Pancreas (tissue), 8 donors: ENCODE measurements around the gene LAMC2. TPM values are rescaled to one million over a fixed set of nuclear protein-coding genes. Genes with fewer than 3 reads are reported as not detected.

Experiments used
- polyA plus RNA-seq, 2 donors: library from polyadenylated mRNA; stranded (reverse); fragments of 200-250 nt; gene quantifications; one replicate each; pipeline ENCODE4 v1.2.3, GENCODE V29; 2013
- total RNA-seq, 6 donors: library from RNA; stranded (reverse); fragmentation: NEBNext Ultra II Directional in 4 of 6; extraction: Animal tissue kit (Norgen Biotek cat#: 25700) in 4 of 6; gene quantifications; one replicate each; pipeline versions ENCODE4 v1.2.1 to v1.2.4, GENCODE V29; 2021 to 2023
- donor health status: healthy with polysubstance abuse.
- donor health status: DM: no; HTN: no; CAD: no; lungs with moderate emphysema.
- donor health status: DM: no; HTN: no; CAD: no.
- donor health status: Bipolar disorder and iron deficiency.
- donor health status: DM: yes; HTN: yes; CAD: no.
- donor health status: DM: no; HTN: no; CAD: no.
- donor health status: DM: no; HTN: no; CAD: no.
- donor health status: DM: yes; HTN: yes; CAD: no.

LAMC2 gene
- total and polyA plus RNA-seq, 8 donors = 1.3 to 31.2 (median 2.2) TPM

Other genes with a start within 250 kb of the LAMC2 start
- gene SHCBP1L, start 233.1 kb upstream of the LAMC2 start, total RNA-seq = not detected
- gene SHCBP1L, start 233.1 kb upstream of the LAMC2 start, polyA plus RNA-seq = not detected
- gene LAMC1, start 162.8 kb upstream of the LAMC2 start, total RNA-seq = 10 to 100 TPM; 16.4 to 50.1 (median 37.0) TPM
- gene LAMC1, start 162.8 kb upstream of the LAMC2 start, polyA plus RNA-seq = 10 to 100 TPM; 11.2 to 12.3 TPM
- gene NMNAT2, start 232.1 kb downstream of the LAMC2 start, total RNA-seq = 1 to 10 TPM in 3 of 6 donors, under 1 TPM in 3; 0.42 to 3.5 (median 1.5) TPM
- 1 to 10 TPM; 1.3 to 4.9 TPM for gene NMNAT2, start 232.1 kb downstream of the LAMC2 start, polyA plus RNA-seq